Upper lobe of left lung (tissue), 6 donors: ENCODE data around the gene MAMDC4. TPM values are rescaled to one million over a fixed set of nuclear protein-coding genes. Genes with fewer than 3 reads are reported as not detected.

Source experiments
- ATAC-seq, 2 donors: fragments of 200-7000 bp; cut with Tn5 transposase; one replicate each; pipeline ENCODE4 v1.9.1; 2022; ENCODE audit warnings: mild to moderate bottlenecking in 2 of 2, moderate library complexity in 2 of 2; ENCODE audit not compliant: low FRiP score in 2 of 2
- DNase-seq, 2 donors: peaks; one replicate each; pipeline ENCODE4 v3.0.0-alpha.2; 2019 to 2020
- H3K27ac ChIP-seq, 4 donors: fragments of 200-600 bp; sonication (generic); one replicate each; pipeline ENCODE4 v1.5.1; 2016 to 2019
- H3K27me3 ChIP-seq, 4 donors: fragments of 200-600 bp; sonication (generic); one replicate each; pipeline ENCODE4 v1.5.1; 2017 to 2019
- H3K36me3 ChIP-seq, 4 donors: fragments of 200-600 bp; sonication (generic); one replicate each; pipeline ENCODE4 v1.5.1; 2016 to 2019
- H3K4me1 ChIP-seq, 4 donors: fragments of 200-600 bp; sonication (generic); one replicate each; pipeline ENCODE4 v1.5.1; 2018 to 2019
- H3K4me3 ChIP-seq, 4 donors: fragments of 200-600 bp; sonication (generic); one replicate each; pipeline ENCODE4 v1.5.1; 2017 to 2019; ENCODE audit warnings: mild to moderate bottlenecking in 2 of 4, moderate library complexity in 1 of 4
- H3K9me3 ChIP-seq, 4 donors: fragments of 200-600 bp; sonication (generic); one replicate each; pipeline ENCODE4 v1.5.1; 2018 to 2019
- CTCF ChIP-seq, 6 experiments: fragments of 450-650 bp in 4 of 6; fragments of 200-600 bp in 2 of 6; sonication (generic) in 2 of 6; IDR thresholded peaks; one replicate each; pipeline ENCODE4 v1.5.1; 2016 to 2019; ENCODE audit warnings: antibody characterized with exemption in 6 of 6
- EP300 ChIP-seq, 4 donors: sonication (generic); formaldehyde crosslinking; IDR thresholded peaks; one replicate each; pipeline ENCODE4 v1.5.1; 2017; ENCODE audit warnings: antibody characterized with exemption in 4 of 4, control low read depth in 2 of 4
- POLR2A ChIP-seq, 4 donors: fragments of 450-650 bp; IDR thresholded peaks; one replicate each; pipeline ENCODE4 v1.5.1; 2016 to 2017; ENCODE audit warnings: antibody characterized with exemption in 4 of 4, mild to moderate bottlenecking in 2 of 4
- POLR2AphosphoS5 ChIP-seq, 2 donors: sonication (generic); formaldehyde crosslinking; IDR thresholded peaks; one replicate each; pipeline ENCODE4 v1.5.1; 2017; ENCODE audit warnings: antibody characterized with exemption in 2 of 2
- WGBS, 2 donors: methylation state at CpG; one replicate each; pipeline ENCODE4 v1.1.5; 2017 to 2018; 5-methylcytosine and 5-hydroxymethylcytosine counted together
- total RNA-seq, 6 donors: library from RNA; depleted of rRNA in 4 of 6; stranded (reverse); fragments of >200 nt in 4 of 6; gene quantifications; one replicate each; pipeline versions ENCODE4 v1.1.0 to v1.2.1, GENCODE V29; 2016 to 2021
- donor health status: DM: no; HTN: no; CAD: no; lungs with moderate emphysema.
- donor health status: DM: no; HTN: yes; CAD: no; lungs with severe emphysema.

Gene MAMDC4
- total RNA-seq, 6 donors from 2014 or later = 2.1 to 18.9 (median 11.0) TPM

GRCh38 chr9:136846376-136847087, 5.6 kb upstream of the MAMDC4 start:
- ATAC-seq (no peak), DNase-seq (no peak)
- TF ChIP-seq POLR2AphosphoS5 (IDR thresholded peaks at IDR 0.05) (no peak), EP300 (IDR thresholded peaks at IDR 0.05) (no peak), CTCF (IDR thresholded peaks at IDR 0.05) (no peak), POLR2A (IDR thresholded peaks at IDR 0.05) (no peak)
- Histone ChIP-seq H3K36me3 (peaks cover 0 to 13% (median 7%) of the 10 kb centered on the region in 4 donors), H3K27ac (no peak overlapping the region), H3K27me3 (peaks cover 0 to 39% (median 38%) of the 10 kb centered on the region in 4 donors), H3K9me3 (no peaks in the 10 kb centered on the region), H3K4me1 (peaks cover 63 to 84% (median 70%) of the 10 kb centered on the region in 4 donors), H3K4me3 (peak overlapping the region in 3 of 4 donors; percentile 56 to 88 (median 64))
- WGBS, 2 donors = 14 to 20% methylated on average over 21 to 60 of the region's 98 CpGs

- Histone ChIP-seq H3K4me1 (peaks cover 59 to 77% (median 64%) of the 10 kb centered on the region in 4 donors), H3K36me3 (peaks cover 0 to 14% (median 8%) of the 10 kb centered on the region in 4 donors), H3K27ac (peak overlapping the region in 3 of 4 donors; percentile 87 to 89 (median 88)), H3K9me3 (no peaks in the 10 kb centered on the region), H3K27me3 (peaks cover 0 to 39% (median 38%) of the 10 kb centered on the region in 4 donors), H3K4me3 (peak overlapping the region; percentile 56 to 94 (median 76))
- DNase-seq (peak; percentile 57 to 93), ATAC-seq (peak in 1 of 2 donors; percentile 69)
- TF ChIP-seq EP300 (IDR thresholded peaks at IDR 0.05) (no peak), CTCF (IDR thresholded peaks at IDR 0.05) (no peak), POLR2A (IDR thresholded peaks at IDR 0.05) (no peak), POLR2AphosphoS5 (IDR thresholded peaks at IDR 0.05) (no peak)
- WGBS, 2 donors = 5 to 13% methylated on average over 9 to 19 of the region's 75 CpGs
Measured at GRCh38 chr9:136847088-136847825, 4.9 kb upstream of the MAMDC4 start.

- DNase-seq (peak; percentile 89 to 97), ATAC-seq (peak; percentile 73 to 78)
- WGBS, 2 donors = 0 to 2% methylated on average over 9 to 45 of the region's 48 CpGs
- Histone ChIP-seq H3K36me3 (peaks cover 0 to 14% (median 8%) of the 10 kb centered on the region in 4 donors), H3K9me3 (no peaks in the 10 kb centered on the region), H3K27ac (peak overlapping the region; percentile 78 to 89 (median 88)), H3K4me3 (peak overlapping the region; percentile 56 to 94 (median 76)), H3K4me1 (peaks cover 53 to 70% (median 57%) of the 10 kb centered on the region in 4 donors), H3K27me3 (peaks cover 0 to 39% (median 38%) of the 10 kb centered on the region in 4 donors)
- peak; percentile 55 to 83 for TF ChIP-seq POLR2AphosphoS5 (IDR thresholded peaks at IDR 0.05)
- TF ChIP-seq POLR2A (IDR thresholded peaks at IDR 0.05) = peak in 3 of 4 donors; percentile 34 to 78 (median 35)
- TF ChIP-seq CTCF (IDR thresholded peaks at IDR 0.05) = peak in 1 of 6 experiments; percentile 11
- TF ChIP-seq EP300 (IDR thresholded peaks at IDR 0.05) = no peak
Measured at GRCh38 chr9:136847826-136848392, 4.2 kb upstream of the MAMDC4 start.

GRCh38 chr9:136848393-136849037, 3.6 kb upstream of the MAMDC4 start:
- 0 to 1% methylated on average over 6 to 44 of the region's 53 CpGs for WGBS, 2 donors
- peak; percentile 25 to 35 for ATAC-seq
- Histone ChIP-seq H3K9me3 (no peaks in the 10 kb centered on the region), H3K27me3 (peaks cover 0 to 38% (median 35%) of the 10 kb centered on the region in 4 donors), H3K4me1 (peaks cover 47 to 64% (median 51%) of the 10 kb centered on the region in 4 donors), H3K36me3 (peaks cover 0 to 14% (median 8%) of the 10 kb centered on the region in 4 donors), H3K4me3 (peak overlapping the region; percentile 56 to 94 (median 76)), H3K27ac (peak overlapping the region; percentile 78 to 89 (median 88))
- no peak for TF ChIP-seq POLR2A (IDR thresholded peaks at IDR 0.05)
- DNase-seq = peak in 1 of 2 donors; percentile 91
